Ishikawa (cell line): ENCODE results near the gene PNPLA2.

Experiments
- CEBPB ChIP-seq: IDR thresholded peaks from 2 replicates; pipeline ENCODE4 v1.6.1; 2012
- CREB1 ChIP-seq: IDR thresholded peaks from 2 replicates; pipeline ENCODE4 v1.6.1; 2012; ENCODE audit warnings: low read depth
- EGR1 ChIP-seq: IDR thresholded peaks from 2 replicates; pipeline ENCODE4 v1.6.1; 2012
- EP300 ChIP-seq: IDR thresholded peaks from 2 replicates; pipeline ENCODE4 v1.6.1; 2012; ENCODE audit warnings: borderline replicate concordance
- FOXM1 ChIP-seq: IDR thresholded peaks from 2 replicates; pipeline ENCODE4 v1.6.1; 2012; ENCODE audit warnings: low read depth, borderline replicate concordance
- MAX ChIP-seq: IDR thresholded peaks from 2 replicates; pipeline ENCODE4 v1.6.1; 2012
- RAD21 ChIP-seq: IDR thresholded peaks from 2 replicates; pipeline ENCODE4 v1.6.1; 2012; ENCODE audit warnings: low read depth
- REST ChIP-seq: IDR thresholded peaks from 2 replicates; pipeline ENCODE4 v1.6.1; 2012; ENCODE audit warnings: low read depth, mild to moderate bottlenecking
- TAF1 ChIP-seq: IDR thresholded peaks from 2 replicates; pipeline ENCODE4 v1.6.1; 2012; ENCODE audit warnings: low read depth, mild to moderate bottlenecking
- USF1 ChIP-seq: IDR thresholded peaks from 2 replicates; pipeline ENCODE4 v1.6.1; 2012

GRCh38 chr11:773830-774229 lies 44.9 kb upstream of the PNPLA2 start:
- no peak for TF ChIP-seq REST
- no peak for TF ChIP-seq RAD21
- no peak for TF ChIP-seq EP300
- no peak for TF ChIP-seq MAX
- no peak for TF ChIP-seq TAF1
- no peak for TF ChIP-seq CEBPB
- TF ChIP-seq CREB1 = no peak
- no peak for TF ChIP-seq EGR1
- TF ChIP-seq FOXM1 = no peak
- no peak for TF ChIP-seq USF1
